ENCODE results near the gene KAT6B.

- no peak for TF ChIP-seq CTCF (conservative IDR thresholded peaks at IDR 0.05; ENCODE audit: low read depth, low read length)
- no peak for TF ChIP-seq EZH2 (IDR thresholded peaks at IDR 0.05; ENCODE audit: borderline replicate concordance, low read depth, low read length, poor library complexity, severe bottlenecking)
Measured at GRCh38 chr10:74836877-74837276, 10.5 kb downstream of the KAT6B start.

Data from A673 (cell line).